Liver (tissue), 9 donors: ENCODE results near the gene NUP214. TPM values are rescaled to one million over a fixed set of nuclear protein-coding genes. Genes with fewer than 3 reads are reported as not detected.

Source experiments
- DNase-seq: peaks from one replicate; pipeline ENCODE4 v3.0.0-alpha.2; 2017; ENCODE audit warnings: low spot score
- H3K27ac ChIP-seq, 2 donors: one replicate each; pipeline ENCODE4 v1.7.0; 2013; ENCODE audit warnings: inconsistent platforms in 2 of 2, low read length in 2 of 2, control low read depth in 1 of 2, low read depth in 1 of 2, mild to moderate bottlenecking in 1 of 2
- H3K27me3 ChIP-seq, 4 donors: one replicate each; pipeline versions ENCODE4 v1.6.1 to v1.7.0; 2013; ENCODE audit warnings: low read length in 3 of 4, inconsistent platforms in 1 of 4, mild to moderate bottlenecking in 1 of 4, moderate library complexity in 1 of 4; ENCODE audit not compliant: control insufficient read depth in 4 of 4, insufficient read depth in 4 of 4
- H3K36me3 ChIP-seq, 4 donors: one replicate each; pipeline versions ENCODE4 v1.6.1 to v1.7.0; 2013; ENCODE audit warnings: low read length in 3 of 4, mild to moderate bottlenecking in 3 of 4, low read depth in 1 of 4, moderate library complexity in 1 of 4; ENCODE audit not compliant: control insufficient read depth in 4 of 4, insufficient read depth in 3 of 4
- H3K4me1 ChIP-seq, 4 donors: one replicate each; pipeline versions ENCODE4 v1.6.1 to v1.7.0; 2013; ENCODE audit warnings: low read length in 3 of 4, mild to moderate bottlenecking in 3 of 4, moderate library complexity in 1 of 4; ENCODE audit not compliant: control insufficient read depth in 4 of 4, insufficient read depth in 4 of 4
- H3K4me3 ChIP-seq, 3 donors: one replicate each; pipeline versions ENCODE4 v1.6.1 to v1.7.0; 2013; ENCODE audit warnings: low read length in 3 of 3, control low read depth in 1 of 3, low read depth in 1 of 3, mild to moderate bottlenecking in 1 of 3
- H3K9ac ChIP-seq, 2 donors: one replicate each; pipeline ENCODE4 v1.7.0; 2013; ENCODE audit warnings: low read length in 2 of 2, mild to moderate bottlenecking in 2 of 2, moderate library complexity in 2 of 2, control low read depth in 1 of 2, low read depth in 1 of 2
- H3K9me3 ChIP-seq, 4 donors: one replicate each; pipeline versions ENCODE4 v1.6.1 to v1.7.0; 2013; ENCODE audit warnings: low read length in 3 of 4; ENCODE audit not compliant: control insufficient read depth in 4 of 4
- FOXA1 ChIP-seq: IDR thresholded peaks from 2 replicates; pipeline ENCODE4 v1.6.1; 2016; ENCODE audit warnings: antibody characterized with exemption
- FOXA2 ChIP-seq: IDR thresholded peaks from 2 replicates; pipeline ENCODE4 v1.6.1; 2016; ENCODE audit warnings: antibody characterized with exemption
- GABPA ChIP-seq, 2 donors: IDR thresholded peaks in 1 of 2; conservative IDR thresholded peaks in 1 of 2; 2 replicates each; pipeline ENCODE4 v1.6.1; 2016; ENCODE audit warnings: antibody characterized with exemption in 2 of 2, mild to moderate bottlenecking in 1 of 2, moderate library complexity in 1 of 2
- HNF4A ChIP-seq, 2 donors: conservative IDR thresholded peaks; 2 replicates each; pipeline ENCODE4 v1.6.1; 2016; ENCODE audit warnings: antibody characterized with exemption in 2 of 2, mild to moderate bottlenecking in 2 of 2
- HNF4G ChIP-seq: IDR thresholded peaks from 2 replicates; pipeline ENCODE4 v1.6.1; 2016; ENCODE audit warnings: antibody characterized with exemption
- JUND ChIP-seq, 2 donors: IDR thresholded peaks; 2 replicates each; pipeline ENCODE4 v1.6.1; 2016; ENCODE audit warnings: antibody characterized with exemption in 2 of 2
- NR2F2 ChIP-seq: IDR thresholded peaks from 2 replicates; pipeline ENCODE4 v1.6.1; 2016; ENCODE audit warnings: antibody characterized with exemption
- RAD21 ChIP-seq, 2 donors: IDR thresholded peaks; 2 replicates each; pipeline ENCODE4 v1.6.1; 2016; ENCODE audit warnings: antibody characterized with exemption in 2 of 2, mild to moderate bottlenecking in 2 of 2
- RXRA ChIP-seq, 2 donors: IDR thresholded peaks; 2 replicates each; pipeline ENCODE4 v1.6.1; 2017 to 2018; ENCODE audit warnings: antibody characterized with exemption in 2 of 2, mild to moderate bottlenecking in 1 of 2
- TAF1 ChIP-seq: conservative IDR thresholded peaks from 2 replicates; pipeline ENCODE4 v1.6.1; 2016; ENCODE audit warnings: antibody characterized with exemption, mild to moderate bottlenecking
- YY1 ChIP-seq: IDR thresholded peaks from 2 replicates; pipeline ENCODE4 v1.6.1; 2016; ENCODE audit warnings: antibody characterized with exemption, mild to moderate bottlenecking
- WGBS: extraction: QIAGEN DNeasy Blood & Tissue Kit; methylation state at CpG from one replicate; pipeline ENCODE4 v1.1.7; 2013; 5-methylcytosine and 5-hydroxymethylcytosine counted together
- polyA plus RNA-seq, 2 donors: library from polyadenylated mRNA; stranded (reverse) in 1 of 2; unstranded in 1 of 2; fragments of 200-250 nt in 1 of 2; fragments of >200 nt in 1 of 2; fragmentation: Nextera tagmentation in 1 of 2; extraction: Ambion mirVana in 1 of 2; gene quantifications; one replicate each; pipeline versions ENCODE4 v1.2.1 to v1.2.3, GENCODE V29; 2013 to 2015
- total RNA-seq, 2 donors: library from RNA; depleted of rRNA; stranded (reverse); fragments of >200 nt; gene quantifications; one replicate each; pipeline ENCODE4 v1.2.3, GENCODE V29; 2014
- TF ChIP-seq, protein P1 (sequence below): IDR thresholded peaks from 2 replicates; pipeline ENCODE4 v1.6.1; 2016; ENCODE audit warnings: antibody characterized with exemption
- TF ChIP-seq, protein P2 (sequence below): IDR thresholded peaks from 2 replicates; pipeline ENCODE4 v1.6.1; 2016; ENCODE audit warnings: antibody characterized with exemption, mild to moderate bottlenecking
- TF ChIP-seq, protein P3 (sequence below): fragments of 150-350 bp; IDR thresholded peaks from 2 replicates; pipeline ENCODE4 v1.5.1; 2017; ENCODE audit warnings: improper control_type of control experiment, low read depth, low read length; ENCODE audit not compliant: missing input control
- TF ChIP-seq, protein P4 (sequence below): IDR thresholded peaks from 2 replicates; pipeline ENCODE4 v1.6.1; 2016; ENCODE audit warnings: antibody characterized with exemption
- TF ChIP-seq, protein P5 (sequence below): IDR thresholded peaks from 2 replicates; pipeline ENCODE4 v1.6.1; 2016; ENCODE audit warnings: antibody characterized with exemption
- donor health status: healthy.
- donor health status: healthy.
- donor health status: healthy.
- donor health status: healthy.
- donor health status: healthy.

The NUP214 gene
- total and polyA plus RNA-seq, 4 donors, result 8.8 to 19.5 (median 16.5) TPM

DNA sequence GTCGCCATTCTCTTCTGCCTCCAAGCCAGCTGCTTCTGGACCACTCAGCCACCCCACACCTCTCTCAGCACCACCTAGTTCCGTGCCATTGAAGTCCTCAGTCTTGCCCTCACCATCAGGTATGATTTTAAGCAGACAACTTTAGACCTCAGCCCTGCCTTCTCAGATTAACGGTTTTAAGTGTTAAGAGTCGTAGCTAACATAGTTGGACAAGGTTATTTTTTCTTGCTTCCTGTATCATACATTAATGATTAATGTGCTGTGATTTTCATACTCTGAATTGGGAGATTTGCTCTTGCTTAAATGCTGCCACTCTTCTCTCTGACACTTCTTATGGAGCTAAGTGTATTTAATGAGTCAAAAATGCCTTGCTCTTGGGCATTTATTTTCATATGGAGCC, 20.8 kb downstream of the NUP214 start (continued):
- TF ChIP-seq, protein P1, sequence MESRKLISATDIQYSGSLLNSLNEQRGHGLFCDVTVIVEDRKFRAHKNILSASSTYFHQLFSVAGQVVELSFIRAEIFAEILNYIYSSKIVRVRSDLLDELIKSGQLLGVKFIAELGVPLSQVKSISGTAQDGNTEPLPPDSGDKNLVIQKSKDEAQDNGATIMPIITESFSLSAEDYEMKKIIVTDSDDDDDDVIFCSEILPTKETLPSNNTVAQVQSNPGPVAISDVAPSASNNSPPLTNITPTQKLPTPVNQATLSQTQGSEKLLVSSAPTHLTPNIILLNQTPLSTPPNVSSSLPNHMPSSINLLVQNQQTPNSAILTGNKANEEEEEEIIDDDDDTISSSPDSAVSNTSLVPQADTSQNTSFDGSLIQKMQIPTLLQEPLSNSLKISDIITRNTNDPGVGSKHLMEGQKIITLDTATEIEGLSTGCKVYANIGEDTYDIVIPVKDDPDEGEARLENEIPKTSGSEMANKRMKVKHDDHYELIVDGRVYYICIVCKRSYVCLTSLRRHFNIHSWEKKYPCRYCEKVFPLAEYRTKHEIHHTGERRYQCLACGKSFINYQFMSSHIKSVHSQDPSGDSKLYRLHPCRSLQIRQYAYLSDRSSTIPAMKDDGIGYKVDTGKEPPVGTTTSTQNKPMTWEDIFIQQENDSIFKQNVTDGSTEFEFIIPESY, result no peak
- TF ChIP-seq JUND (IDR thresholded peaks at IDR 0.05) (no peak), TAF1 (no peak), RAD21 (IDR thresholded peaks at IDR 0.05) (no peak)

DNA sequence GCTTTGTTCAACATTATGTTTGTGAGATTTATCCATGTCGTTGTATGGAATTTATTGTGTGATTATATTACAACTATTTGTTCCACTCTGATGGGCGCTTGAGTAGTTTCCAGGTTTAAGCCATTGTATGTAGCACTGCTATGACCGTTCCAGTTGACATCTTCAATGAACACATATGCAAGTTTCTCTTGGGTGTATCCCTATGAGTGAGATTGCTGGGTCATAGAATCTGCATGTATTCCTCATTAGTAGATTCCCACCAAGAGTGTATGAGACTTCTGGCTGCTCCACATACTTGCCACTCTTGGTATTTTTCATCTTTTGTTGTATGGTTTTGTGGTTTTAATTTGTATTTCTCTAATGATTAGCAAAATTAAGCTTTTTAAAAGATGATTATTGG, 22.9 kb downstream of the NUP214 start:
- TF ChIP-seq, protein P2, sequence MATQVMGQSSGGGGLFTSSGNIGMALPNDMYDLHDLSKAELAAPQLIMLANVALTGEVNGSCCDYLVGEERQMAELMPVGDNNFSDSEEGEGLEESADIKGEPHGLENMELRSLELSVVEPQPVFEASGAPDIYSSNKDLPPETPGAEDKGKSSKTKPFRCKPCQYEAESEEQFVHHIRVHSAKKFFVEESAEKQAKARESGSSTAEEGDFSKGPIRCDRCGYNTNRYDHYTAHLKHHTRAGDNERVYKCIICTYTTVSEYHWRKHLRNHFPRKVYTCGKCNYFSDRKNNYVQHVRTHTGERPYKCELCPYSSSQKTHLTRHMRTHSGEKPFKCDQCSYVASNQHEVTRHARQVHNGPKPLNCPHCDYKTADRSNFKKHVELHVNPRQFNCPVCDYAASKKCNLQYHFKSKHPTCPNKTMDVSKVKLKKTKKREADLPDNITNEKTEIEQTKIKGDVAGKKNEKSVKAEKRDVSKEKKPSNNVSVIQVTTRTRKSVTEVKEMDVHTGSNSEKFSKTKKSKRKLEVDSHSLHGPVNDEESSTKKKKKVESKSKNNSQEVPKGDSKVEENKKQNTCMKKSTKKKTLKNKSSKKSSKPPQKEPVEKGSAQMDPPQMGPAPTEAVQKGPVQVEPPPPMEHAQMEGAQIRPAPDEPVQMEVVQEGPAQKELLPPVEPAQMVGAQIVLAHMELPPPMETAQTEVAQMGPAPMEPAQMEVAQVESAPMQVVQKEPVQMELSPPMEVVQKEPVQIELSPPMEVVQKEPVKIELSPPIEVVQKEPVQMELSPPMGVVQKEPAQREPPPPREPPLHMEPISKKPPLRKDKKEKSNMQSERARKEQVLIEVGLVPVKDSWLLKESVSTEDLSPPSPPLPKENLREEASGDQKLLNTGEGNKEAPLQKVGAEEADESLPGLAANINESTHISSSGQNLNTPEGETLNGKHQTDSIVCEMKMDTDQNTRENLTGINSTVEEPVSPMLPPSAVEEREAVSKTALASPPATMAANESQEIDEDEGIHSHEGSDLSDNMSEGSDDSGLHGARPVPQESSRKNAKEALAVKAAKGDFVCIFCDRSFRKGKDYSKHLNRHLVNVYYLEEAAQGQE, result no peak
- TF ChIP-seq JUND (IDR thresholded peaks at IDR 0.05) (no peak), FOXA2 (no peak), GABPA (IDR thresholded peaks at IDR 0.05 in 1 of 2, conservative IDR thresholded peaks at IDR 0.05 in 1 of 2) (no peak), RXRA (IDR thresholded peaks at IDR 0.05) (no peak), HNF4A (conservative IDR thresholded peaks at IDR 0.05) (no peak), NR2F2 (no peak), YY1 (no peak), HNF4G (no peak), RAD21 (IDR thresholded peaks at IDR 0.05) (no peak), FOXA1 (no peak)
- TF ChIP-seq, protein P3, sequence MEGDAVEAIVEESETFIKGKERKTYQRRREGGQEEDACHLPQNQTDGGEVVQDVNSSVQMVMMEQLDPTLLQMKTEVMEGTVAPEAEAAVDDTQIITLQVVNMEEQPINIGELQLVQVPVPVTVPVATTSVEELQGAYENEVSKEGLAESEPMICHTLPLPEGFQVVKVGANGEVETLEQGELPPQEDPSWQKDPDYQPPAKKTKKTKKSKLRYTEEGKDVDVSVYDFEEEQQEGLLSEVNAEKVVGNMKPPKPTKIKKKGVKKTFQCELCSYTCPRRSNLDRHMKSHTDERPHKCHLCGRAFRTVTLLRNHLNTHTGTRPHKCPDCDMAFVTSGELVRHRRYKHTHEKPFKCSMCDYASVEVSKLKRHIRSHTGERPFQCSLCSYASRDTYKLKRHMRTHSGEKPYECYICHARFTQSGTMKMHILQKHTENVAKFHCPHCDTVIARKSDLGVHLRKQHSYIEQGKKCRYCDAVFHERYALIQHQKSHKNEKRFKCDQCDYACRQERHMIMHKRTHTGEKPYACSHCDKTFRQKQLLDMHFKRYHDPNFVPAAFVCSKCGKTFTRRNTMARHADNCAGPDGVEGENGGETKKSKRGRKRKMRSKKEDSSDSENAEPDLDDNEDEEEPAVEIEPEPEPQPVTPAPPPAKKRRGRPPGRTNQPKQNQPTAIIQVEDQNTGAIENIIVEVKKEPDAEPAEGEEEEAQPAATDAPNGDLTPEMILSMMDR, result no peak
- TF ChIP-seq, protein P4, sequence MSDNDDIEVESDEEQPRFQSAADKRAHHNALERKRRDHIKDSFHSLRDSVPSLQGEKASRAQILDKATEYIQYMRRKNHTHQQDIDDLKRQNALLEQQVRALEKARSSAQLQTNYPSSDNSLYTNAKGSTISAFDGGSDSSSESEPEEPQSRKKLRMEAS, result no peak
- TF ChIP-seq, protein P5, sequence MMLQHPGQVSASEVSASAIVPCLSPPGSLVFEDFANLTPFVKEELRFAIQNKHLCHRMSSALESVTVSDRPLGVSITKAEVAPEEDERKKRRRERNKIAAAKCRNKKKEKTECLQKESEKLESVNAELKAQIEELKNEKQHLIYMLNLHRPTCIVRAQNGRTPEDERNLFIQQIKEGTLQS, result no peak
- Histone ChIP-seq H3K27me3 (no peaks in the 10 kb centered on the region), H3K27ac (no peak overlapping the region), H3K36me3 (peaks cover 19 to 91% (median 81%) of the 10 kb centered on the region in 4 donors), H3K4me3 (no peak overlapping the region), H3K9me3 (no peaks in the 10 kb centered on the region), H3K4me1 (no peaks in the 10 kb centered on the region), H3K9ac (no peak overlapping the region)
- DNase-seq, result no peak
- 95% methylated on average over 3 of the region's 3 CpGs for WGBS
